ACHN (cell line): ENCODE data around the gene TMEM125.

Experiments used
- DNase-seq: peaks from one replicate; pipeline ENCODE4 v3.0.0-alpha.2; 2015
- in situ Hi-C: cut with HindIII; loops from 2 replicates; pipeline ENCODE4 v1.10.0; 2017; ENCODE audit warnings: low sequenced_read_pairs, low pct_ligation_motif_present, low pct_unique_long_range_greater_than_20kb

The TMEM125 gene

DNA sequence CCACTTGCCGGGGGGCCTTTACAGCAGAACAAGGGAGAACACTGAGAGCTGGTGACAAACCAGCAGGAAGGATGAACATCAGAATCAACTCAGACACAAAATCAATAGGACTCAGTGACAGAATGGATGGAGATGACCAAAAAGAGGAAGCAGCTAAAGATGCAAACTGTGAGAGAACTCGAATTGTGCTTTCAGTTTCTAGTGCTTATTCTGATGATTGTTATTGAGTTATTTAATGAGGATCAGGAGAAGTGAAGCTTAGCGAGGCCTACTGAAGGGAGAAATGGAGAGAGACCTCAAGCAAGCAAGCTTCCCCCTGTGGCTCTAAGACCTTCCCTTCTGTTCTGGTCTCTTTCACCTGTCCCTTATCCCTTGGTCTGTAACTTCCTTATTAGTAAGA is 30.3 kb upstream of the TMEM125 start:
- in situ Hi-C loops: loop anchor here (25.0 kb wide), 1 partner anchor 148 kb away; the partner anchor contains the start of genes MED8 and SZT2
- DNase-seq: no peak

DNA sequence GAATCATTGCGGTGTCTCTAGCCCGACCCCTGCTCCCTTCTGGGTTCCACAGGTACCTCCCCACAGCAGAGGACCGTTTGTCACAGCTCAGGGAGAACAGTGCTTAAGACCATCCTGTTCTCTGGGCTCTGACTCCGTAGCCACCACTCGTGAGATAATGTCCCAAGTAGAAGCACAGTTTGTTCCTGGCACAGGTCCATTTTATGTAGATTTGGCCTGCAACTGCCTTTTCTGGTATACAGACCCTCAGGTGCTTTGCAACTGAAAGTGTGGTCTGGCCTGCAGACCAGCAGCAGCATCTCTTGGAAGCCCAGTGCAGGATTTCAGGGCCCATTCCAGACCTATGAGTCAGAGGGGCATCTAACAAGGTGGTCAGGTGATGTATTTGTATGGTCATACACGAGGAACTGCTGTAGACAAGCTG is 28.4 kb upstream of the TMEM125 start:
- in situ Hi-C loops: loop anchor here (25.0 kb wide), 1 partner anchor 146 kb away; the partner anchor contains the start of genes MED8 and SZT2
- DNase-seq: peak; percentile 17

DNA sequence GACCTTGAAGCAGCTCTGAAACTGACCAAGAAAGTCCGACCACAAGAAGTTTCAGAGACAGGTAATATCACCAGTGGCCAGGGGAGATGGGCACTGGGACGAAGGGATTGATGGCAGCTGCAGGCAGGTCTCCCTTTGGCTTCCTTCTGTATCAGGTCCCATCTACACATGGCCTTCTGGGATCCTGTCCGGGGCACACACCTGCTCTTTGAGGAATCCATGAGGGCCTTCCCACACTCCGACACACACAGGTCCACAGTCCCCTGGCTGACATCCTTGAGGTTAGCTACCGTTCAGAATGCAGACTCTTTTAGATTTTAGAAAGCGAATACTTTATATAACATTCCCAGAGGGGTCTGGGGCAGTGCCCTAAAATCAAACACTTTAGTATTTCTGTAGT is 26.5 kb upstream of the TMEM125 start:
- DNase-seq: no peak
- in situ Hi-C loops: loop anchor here (25.0 kb wide), 1 partner anchor 144 kb away; the partner anchor contains the start of genes MED8 and SZT2

DNA sequence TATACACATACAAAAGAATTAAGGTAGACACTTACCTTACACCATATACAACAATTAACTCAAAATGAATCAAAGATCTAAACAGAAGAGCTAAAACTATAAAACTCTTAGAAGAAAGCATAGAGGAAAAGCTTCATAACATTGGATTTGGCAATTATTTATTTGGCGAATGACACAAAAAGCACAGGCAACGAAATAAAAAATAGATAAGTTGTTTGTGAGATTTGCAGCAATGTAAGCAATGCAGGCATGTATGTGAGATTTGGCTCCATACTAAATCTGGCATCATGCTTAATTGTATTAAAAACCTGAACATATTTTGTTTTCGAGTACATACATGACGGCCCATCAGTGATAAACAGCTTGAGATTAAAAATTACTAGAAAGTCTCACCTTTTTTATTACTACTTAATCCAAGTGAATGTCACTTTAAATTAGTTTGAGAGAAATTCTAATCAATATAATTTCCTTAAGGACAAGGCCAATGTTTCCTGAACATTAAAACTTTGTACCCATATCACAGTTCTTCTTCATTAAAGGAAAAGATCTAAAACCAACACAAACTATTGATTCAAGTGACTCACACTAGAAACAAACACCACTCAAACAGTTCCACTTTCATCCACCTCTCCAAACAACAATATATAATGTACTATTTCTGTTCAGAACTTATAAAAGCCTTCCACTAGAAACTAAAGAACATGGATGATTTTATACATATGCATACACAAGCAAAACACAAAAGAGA is 23.1 kb upstream of the TMEM125 start:
- DNase-seq: no peak
- in situ Hi-C loops: loop anchor here (25.0 kb wide), 1 partner anchor 141 kb away; the partner anchor contains the start of genes MED8 and SZT2

DNA sequence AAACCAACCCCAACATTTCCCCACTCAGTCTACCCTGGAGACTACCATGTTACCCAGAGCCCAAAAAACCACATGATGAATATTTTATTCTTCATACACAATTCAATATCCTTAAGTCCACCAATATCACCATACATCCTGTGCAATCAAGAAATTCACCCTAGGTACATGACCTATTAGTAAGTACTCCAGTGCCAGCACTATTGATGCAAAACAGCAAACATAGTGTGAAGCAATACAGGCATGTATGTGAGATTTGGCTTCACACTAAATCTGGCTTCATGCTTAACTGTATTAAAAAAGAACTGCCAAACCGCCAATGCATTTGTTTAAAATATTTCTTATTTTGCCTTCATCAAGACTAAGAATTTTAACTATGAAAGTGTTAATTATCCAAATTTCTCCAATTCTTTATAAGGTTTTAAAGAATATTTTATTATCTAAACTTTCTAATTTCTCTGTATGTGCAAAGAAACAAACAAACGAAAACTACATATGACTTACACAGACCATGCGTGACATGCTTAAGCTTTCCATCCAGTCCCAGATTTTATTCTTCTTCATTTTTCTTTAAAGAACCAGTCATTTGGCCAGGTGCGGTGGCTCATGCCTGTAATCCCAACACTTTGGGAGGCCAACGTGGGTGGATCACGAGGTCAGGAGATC is 22.4 kb upstream of the TMEM125 start:
- in situ Hi-C loops: loop anchor here (25.0 kb wide), 1 partner anchor 140 kb away; the partner anchor contains the start of genes MED8 and SZT2

DNA sequence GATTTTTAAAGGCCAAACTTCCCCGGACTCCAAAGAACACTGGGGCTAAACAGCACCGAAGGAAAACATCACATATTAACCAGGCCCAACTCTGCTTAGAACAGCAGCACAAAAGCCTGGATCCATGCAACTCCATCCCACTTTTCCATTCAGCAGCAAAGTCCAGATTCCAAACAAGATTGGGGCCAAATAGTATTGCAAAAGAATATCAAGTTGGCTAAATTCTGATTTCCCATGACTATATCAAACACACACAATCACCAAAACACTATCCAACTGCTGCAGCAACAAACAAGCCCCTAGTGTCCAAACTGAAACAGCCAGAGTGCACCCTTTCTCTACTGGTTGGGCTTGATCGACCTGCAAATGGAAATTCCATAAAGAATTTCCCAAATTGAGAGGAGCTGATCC is 19.4 kb upstream of the TMEM125 start:
- in situ Hi-C loops: no loop called here
- DNase-seq: no peak

More for the DNA sequence above, 22.4 kb upstream of the TMEM125 start:
- no peak for DNase-seq

DNA sequence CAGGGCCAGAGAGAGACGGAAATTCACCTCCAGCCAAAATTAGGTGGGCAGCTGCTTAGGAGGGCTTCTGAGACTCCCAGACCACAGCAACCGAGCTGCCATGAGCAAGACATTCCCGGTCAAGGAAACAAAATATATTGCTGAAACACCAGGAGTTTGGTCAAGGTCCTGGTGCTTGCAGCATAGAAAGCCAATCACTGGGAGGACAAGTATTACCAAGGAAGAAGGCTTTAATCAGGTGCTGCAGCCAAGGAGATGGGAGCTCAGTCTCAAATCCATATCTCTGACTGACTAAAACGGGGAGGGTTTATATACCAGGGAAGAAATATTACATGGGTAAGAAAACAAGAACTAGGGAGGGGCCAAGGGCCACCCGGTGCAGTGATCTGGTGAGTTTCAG is 18.8 kb upstream of the TMEM125 start:
- in situ Hi-C loops: no loop called here
- DNase-seq: no peak

DNA sequence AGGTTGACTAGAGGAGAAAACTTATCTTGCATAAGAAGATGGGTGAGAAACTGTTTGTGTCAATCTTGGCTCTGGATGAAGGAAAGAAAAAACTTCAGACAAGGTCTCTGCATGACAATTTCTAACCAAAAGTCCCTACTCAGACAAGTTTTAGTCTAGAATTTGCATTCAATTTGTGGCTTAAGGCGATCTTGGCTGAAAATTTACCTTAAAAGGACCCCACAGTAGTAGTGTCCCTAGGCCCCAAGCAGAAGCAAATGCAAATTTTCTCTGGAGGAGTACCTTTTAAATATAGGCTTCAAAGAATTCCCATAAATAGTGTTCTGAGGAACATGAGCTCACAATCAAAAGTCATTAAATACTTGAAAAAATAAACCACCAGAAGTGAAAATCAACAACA is 17.6 kb upstream of the TMEM125 start:
- in situ Hi-C loops: no loop called here

DNA sequence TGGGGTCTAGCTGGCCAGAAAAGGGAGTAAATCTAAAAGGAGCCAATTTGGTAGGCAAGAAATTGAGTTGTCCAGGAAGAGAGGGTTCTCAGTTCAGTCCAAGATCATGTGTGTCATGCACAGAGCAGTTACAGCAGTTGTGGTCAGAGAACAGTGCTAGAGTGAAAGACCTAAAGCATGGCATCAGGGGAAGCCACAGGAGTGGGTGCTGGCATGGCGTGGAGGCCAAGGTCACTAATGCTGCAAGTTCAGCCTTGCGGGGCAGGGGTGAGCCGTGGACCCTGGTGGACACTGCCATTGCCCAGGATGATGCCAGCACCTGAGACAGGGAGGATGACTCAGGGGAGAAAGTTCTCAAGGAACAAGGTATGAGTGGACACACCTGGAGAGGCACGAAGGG is 16.6 kb upstream of the TMEM125 start:
- in situ Hi-C loops: no loop called here

More for the DNA sequence above, 17.6 kb upstream of the TMEM125 start:
- no peak for DNase-seq

DNA sequence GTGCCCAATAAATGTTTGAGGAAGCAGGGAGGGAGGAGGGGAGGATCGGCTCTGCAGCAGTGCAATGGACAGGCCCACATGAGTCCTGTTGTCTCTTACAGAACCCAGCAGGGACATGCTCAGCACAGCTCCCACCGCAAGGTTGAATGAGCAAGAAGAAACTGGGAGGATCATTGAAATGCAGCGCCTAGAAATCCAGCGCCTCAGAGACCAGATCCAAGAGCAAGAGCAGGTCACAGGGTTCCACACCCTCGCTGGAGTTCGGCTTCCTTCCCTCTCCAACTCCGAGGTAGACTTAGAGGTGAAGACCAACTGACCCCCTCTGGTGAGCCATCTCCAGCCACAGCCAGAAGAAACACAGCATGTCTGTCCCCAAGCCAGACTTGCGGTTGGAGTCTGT is 15.9 kb upstream of the TMEM125 start:
- in situ Hi-C loops: no loop called here
- no peak for DNase-seq

More for the DNA sequence above, 16.6 kb upstream of the TMEM125 start:
- no peak for DNase-seq

DNA sequence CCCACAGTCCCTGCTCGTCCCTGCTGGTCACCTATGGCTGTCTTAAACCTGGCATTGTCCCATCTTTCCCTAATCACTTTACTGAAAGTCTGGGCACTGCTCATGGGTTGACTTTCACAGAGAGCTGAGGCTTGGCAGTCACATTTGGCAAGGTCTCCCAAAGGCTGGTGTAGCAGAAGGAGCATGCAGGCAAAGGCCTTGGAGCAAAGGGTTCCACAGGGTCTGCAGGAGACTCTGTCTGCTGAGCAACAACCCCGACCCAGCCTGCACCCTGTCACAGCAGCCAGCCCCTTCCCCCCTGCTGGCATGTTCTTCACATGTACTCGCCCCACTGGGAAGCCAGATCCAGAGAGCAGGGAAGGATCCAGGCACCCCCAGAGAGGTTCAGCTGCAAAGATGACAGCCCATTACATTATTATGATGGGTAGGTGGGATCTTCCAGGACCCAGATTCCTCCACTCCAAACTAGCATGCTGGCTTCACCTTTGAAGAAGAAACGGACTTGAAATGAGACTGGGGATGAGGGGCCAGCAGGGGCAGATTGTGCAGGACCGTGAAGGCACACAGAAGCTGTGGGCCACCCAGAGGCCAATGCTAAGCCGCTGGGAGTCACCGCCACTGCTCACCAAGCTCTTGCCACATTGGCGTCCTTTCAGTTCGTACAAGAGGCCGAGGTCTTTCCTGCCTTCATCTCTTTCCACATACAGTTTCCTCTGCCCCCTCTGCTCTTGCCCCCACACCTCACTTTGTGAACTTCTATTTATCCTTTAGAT is 14.2 kb upstream of the TMEM125 start:
- in situ Hi-C loops: no loop called here
- DNase-seq: no peak

DNA sequence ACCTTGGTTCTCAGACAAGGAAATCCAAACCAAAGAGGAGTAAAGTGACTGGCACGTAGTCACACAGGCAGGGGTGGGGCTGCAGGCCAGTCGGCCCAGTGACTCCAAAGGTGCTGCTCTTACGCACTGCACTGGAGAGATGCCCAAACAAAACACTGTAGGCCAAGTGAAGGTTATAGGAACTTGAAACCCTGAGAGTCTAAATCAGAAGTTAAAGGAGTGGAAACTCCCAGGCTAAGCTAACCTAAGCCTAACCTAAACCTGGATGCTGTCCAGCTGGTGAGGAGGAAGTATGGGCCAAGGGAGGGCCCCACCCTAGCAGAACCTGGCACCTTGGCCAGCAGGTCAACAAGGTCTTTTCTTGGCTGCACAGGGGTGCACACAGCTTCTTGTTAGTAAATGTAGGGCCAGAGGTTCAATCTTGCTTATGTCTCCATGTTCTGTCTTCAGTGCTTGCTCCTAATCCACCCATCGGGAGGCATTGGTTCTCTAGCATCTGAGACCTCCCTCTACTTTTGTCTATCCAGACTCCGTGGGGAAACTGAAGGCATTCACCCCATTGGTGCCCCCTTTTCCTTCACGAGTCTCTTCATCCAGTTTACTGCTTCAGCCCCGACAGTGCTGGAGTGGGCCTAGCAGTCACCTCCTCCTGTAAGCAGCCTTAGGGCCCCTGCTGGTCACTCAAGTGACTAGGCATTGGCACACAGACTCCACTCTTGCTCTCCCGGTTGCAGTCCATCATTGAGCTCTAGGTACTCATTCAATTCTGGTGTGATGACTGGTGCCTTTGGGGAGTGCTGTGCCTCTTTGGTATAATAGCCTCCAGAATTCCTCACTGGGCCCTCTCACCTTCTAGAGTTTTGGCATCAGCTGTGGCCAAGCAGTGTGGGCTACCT is 12.9 kb upstream of the TMEM125 start:
- in situ Hi-C loops: no loop called here
- no peak for DNase-seq

DNA sequence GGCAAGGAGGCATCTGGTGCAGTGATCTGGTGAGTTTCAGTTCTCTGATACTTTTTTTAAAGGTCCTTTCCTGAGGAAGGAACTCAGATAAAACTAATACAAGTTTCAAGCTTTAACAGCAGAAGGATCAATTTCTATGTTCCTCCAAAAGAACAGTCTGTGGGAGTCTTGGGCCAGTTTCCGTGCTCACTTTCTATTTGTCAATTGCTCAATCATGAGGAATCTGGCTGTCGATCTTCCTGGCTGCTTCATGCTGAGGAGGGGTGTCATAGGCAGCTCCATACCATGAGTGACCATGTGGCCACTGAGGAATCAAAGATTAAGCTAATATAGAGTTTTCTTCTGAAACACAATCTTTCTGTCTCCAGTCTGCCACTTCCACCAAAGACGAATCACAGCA is 11.4 kb upstream of the TMEM125 start:
- in situ Hi-C loops: no loop called here
- DNase-seq: no peak

DNA sequence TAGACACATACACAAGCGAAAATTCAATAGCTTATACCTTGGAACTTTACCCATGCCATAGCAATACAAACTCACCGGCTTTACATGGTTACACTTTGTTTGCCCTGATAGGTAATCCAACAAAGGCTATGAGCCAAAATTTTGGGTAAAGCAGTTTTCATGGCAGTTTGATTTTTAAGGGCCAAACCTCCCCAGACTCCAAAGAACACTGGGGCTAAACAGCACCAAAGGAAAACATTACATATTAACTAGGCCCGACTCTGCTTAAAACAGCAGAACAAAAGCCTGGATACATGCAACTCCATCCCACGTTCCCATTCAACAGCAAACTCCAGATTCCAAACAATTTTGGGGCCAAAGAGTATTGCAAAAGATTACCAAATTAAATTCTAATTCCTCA is 4.4 kb upstream of the TMEM125 start:
- in situ Hi-C loops: no loop called here
- DNase-seq: no peak

DNA sequence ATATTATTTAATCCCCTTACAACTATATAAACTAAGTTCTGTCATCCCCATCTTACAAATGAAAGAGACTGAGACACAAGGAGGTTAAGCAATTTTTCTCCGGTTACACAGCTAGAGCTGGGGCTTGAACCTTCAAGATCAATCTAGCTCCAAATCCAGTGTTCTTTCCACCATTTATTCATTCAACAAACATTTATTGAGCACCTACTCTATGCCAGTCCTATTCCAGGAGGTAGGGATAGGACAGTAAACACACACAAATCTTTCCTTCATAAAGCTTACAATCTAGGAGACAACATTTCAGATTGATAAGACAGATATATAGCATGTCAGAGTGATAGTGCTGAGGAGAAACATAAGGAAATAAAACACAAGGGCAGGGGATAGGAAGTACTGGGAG is 2.9 kb upstream of the TMEM125 start:
- DNase-seq: no peak
- in situ Hi-C loops: no loop called here

DNA sequence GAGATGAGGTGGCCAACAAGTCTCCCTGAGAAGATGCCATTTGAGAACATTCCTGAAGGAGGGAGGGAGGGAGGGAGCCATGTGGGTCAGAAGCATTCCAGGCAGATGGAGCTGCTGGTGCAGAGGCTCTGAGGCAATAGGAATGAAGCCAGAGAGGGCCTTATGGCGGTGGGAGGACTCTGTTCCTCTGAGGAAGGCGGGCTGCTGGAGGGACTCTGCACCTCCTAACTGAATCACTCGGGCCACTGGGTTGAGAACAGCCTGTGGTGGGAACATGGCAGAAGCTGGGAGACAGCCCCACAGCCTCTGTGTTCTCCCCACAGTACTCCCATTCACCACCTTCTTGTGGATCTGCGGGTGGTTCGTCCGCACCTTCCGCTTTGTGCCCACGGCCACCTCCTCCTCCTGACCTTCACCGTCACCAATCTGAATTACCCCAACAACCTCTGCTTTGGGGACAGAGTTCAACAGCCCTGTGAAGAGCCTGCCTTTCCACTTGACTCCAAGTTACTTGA is 2.4 kb upstream of the TMEM125 start:
- in situ Hi-C loops: no loop called here
- DNase-seq: no peak

DNA sequence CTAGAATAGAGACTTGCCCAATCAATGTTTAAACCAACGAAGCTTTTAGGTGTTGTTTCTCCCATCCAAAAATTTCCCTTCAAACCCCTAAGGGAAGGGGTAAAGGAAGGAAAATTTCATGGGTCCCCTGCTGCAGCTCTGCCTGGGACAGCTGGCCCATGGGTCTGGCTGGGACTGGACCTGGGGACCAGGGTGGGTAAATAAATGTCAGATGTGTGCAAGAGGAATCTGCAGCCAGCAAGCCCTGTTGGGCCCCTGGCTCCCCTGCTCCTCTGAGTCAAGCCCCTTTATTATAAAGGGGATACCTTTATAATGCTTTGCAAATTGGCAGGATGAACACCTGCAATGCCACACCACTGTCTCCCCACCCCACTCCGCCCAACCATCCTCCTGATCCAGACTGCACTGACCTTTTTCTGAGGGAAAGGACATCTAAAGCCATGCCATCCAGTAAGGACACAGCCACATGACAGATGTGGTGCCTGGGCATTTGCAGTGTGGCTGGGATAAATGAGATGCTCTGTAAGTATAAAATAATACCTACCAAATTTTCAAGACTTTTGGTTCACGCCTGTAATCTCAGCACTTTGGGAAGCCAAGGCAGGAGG is 1.9 kb upstream of the TMEM125 start:
- in situ Hi-C loops: no loop called here
- no peak for DNase-seq
